T-helper 9 cell (primary cell): ENCODE data around the gene FYN.
"Not testable (repeated sequence)": the region's sequence is repeated elsewhere in the genome, so short reads cannot be mapped to it uniquely, and the experiment has no call there.

Experiments
- DNase-seq: peaks from one replicate; pipeline ENCODE4 v3.0.0-alpha.2; 2020

FYN gene

GRCh38 chr6:111651185-111652034, 221.8 kb downstream of the FYN start:
- DNase-seq = no peak

GRCh38 chr6:111650049-111650448, 223.2 kb downstream of the FYN start:
- DNase-seq = no peak

- DNase-seq = no peak
These were observed 225.2 kb downstream of the FYN start for GRCh38 chr6:111648100-111648499.

- DNase-seq = no peak
These were observed 226.3 kb downstream of the FYN start for GRCh38 chr6:111646942-111647341.

- no peak for DNase-seq
These were observed 227.2 kb downstream of the FYN start for GRCh38 chr6:111646034-111646433.

GRCh38 chr6:111644893-111645430, 228.3 kb downstream of the FYN start:
- no peak for DNase-seq

GRCh38 chr6:111642463-111643158, 230.6 kb downstream of the FYN start:
- DNase-seq = no peak

- no peak for DNase-seq
These were observed 234.0 kb downstream of the FYN start for GRCh38 chr6:111639266-111639665.

- not testable (repeated sequence) for DNase-seq
These were observed 238.3 kb downstream of the FYN start for GRCh38 chr6:111634981-111635380.

- DNase-seq = no peak
These were observed 239.4 kb downstream of the FYN start for GRCh38 chr6:111633822-111634221.

GRCh38 chr6:111632468-111633247, 240.6 kb downstream of the FYN start:
- DNase-seq = no peak

- DNase-seq = no peak
These were observed 241.3 kb downstream of the FYN start for GRCh38 chr6:111631903-111632460.

GRCh38 chr6:111631018-111631417, 242.2 kb downstream of the FYN start:
- DNase-seq = no peak

- no peak for DNase-seq
These were observed 245.0 kb downstream of the FYN start for GRCh38 chr6:111628142-111628850.

- no peak for DNase-seq
These were observed 246.8 kb downstream of the FYN start for GRCh38 chr6:111626441-111626840.

- DNase-seq = no peak
These were observed 247.5 kb downstream of the FYN start for GRCh38 chr6:111625461-111626391.

- DNase-seq = no peak
These were observed 248.2 kb downstream of the FYN start for GRCh38 chr6:111625099-111625416.

GRCh38 chr6:111624401-111625098, 248.7 kb downstream of the FYN start:
- DNase-seq = no peak

- DNase-seq = no peak
These were observed 250.1 kb downstream of the FYN start for GRCh38 chr6:111623046-111623718.

- DNase-seq = no peak
These were observed 253.1 kb downstream of the FYN start for GRCh38 chr6:111620169-111620568.
